Frontal cortex (tissue), 4 donors: ENCODE data around the gene IFT81. TPM values are rescaled to one million over a fixed set of nuclear protein-coding genes. Genes with fewer than 3 reads are reported as not detected.
"Not testable (repeated sequence)": the region's sequence is repeated elsewhere in the genome, so short reads cannot be mapped to it uniquely, and the experiment has no call there.

Experiments used
- DNase-seq, 2 donors: peaks; one replicate each; pipeline ENCODE4 v3.0.0; 2012; ENCODE audit warnings: low spot score in 2 of 2
- FAIRE-seq: peaks from 2 replicates; lab custom pipeline; 2012; peaks lifted over from hg19 to GRCh38; lab: Jason Lieb, UNC
- total RNA-seq: library from RNA; depleted of rRNA; stranded (reverse); fragments of >200 nt; gene quantifications from one replicate; pipeline ENCODE4 v1.2.3, GENCODE V29; 2014
- donor health status: control.
- donor health status: control.
- donor health status: control.

Gene IFT81
- total RNA-seq, 1 donor from 2014 or later, result 118 TPM

DNA sequence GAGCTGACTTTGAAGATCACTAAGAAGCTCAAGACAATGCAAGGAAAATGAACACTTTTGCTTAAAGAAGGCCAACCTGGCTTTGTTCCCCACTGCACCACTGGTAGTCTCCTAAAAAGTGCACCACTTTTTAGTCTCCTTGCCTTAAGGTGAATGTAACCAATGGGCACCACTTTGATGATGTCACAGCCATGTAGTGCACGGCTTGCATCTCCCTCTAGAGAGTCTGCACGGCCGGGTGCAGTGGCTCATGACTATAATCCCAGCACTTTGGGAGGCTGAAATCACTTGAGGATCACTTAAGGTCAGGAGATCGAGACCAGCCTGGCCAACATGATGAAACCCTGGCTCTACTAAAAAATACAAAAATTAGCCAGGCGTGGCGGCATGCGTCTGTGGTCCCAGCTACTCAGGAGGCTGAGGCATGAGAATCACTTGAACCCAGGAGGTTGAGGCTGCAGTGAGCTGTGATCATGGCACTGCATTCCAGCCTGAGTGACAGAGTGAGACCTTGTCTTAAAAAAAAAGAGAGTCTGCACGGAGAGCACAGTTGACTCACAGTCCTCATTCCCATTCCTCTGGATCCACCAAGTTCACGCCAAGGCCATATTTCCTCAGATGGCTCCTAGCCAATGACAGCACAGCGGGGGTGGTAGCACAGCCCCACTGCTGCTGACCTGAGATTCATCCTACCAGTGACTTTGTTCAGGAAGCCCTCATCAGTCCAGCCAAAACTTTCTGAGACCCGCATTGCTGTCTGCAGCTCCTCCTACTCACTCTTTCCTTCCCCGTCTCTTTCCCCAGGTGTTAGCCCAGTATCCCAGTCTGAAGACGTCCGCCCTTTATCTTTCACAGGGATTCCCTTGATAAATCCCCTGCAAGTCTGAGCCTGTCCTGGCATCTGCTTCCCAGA, 16.5 kb upstream of the IFT81 start:
- no peak for FAIRE-seq

GRCh38 chr12:110108309-110109036, 15.7 kb upstream of the IFT81 start:
- FAIRE-seq (no peak), DNase-seq (no peak)

More for the DNA sequence above, 16.5 kb upstream of the IFT81 start:
- DNase-seq, result no peak

- DNase-seq, result no peak
- no peak for FAIRE-seq
Observed at GRCh38 chr12:110109037-110109836, 14.9 kb upstream of the IFT81 start.

GRCh38 chr12:110109837-110110535, 14.2 kb upstream of the IFT81 start:
- DNase-seq (no peak), FAIRE-seq (no peak)

- DNase-seq (no peak), FAIRE-seq (no peak)
Observed at GRCh38 chr12:110111476-110112334, 12.5 kb upstream of the IFT81 start.

DNA sequence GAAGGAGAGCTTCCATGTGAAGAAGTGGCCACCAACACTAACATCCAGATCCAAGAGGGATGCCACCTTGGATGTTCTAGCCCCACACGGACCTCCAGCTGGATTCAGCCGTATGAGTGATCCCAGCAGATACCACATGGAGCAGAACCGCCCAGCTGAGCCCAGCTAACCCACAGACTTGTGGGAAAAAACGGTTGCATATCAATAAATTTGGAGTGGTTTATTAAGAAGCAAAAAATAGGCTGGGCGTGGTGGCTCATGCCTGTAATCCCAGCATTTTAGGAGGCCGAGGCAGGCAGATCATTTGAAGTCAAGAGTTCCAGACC, 11.9 kb upstream of the IFT81 start:
- FAIRE-seq (no peak), DNase-seq (no peak)

DNA sequence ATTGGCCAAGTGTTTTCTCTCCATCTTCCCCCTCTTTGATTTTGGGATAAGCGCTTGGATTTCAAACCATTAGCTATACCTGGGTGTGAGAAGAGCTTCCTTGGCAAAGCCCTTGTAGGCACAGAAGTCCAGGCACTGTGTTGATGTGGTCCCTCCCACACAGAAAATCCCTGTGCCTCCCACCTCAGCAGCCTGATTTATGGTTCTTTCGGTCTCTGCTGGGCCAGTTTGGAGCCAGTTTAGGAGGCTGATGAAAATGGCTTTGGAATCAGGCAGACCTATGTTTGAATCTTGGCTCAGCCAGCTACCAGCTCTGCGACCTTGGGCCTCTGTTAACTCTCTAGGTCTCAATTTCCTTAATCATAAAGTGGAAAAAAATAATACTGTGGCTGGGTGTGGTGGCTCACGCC, 9.6 kb upstream of the IFT81 start:
- DNase-seq (no peak), FAIRE-seq (no peak)

DNA sequence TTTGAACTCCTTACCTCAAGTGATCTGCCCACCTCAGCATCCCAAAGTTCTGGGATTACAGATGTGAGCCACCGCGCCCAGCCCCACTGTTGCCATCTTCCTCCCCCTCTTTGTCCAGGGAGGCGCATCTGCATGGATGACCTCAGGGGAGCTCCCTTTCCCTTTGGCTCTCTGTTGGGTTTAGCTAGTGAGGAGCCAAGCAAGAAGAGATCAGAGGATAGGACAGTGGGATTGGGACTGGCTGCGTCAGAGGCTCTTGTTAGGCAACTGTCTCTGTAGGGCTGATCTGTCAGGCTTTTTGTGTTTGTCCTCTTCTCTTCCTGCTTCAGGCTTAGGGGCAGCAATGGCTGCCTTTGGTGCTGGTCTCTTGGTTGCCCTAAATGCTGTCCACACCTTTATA, 8.5 kb upstream of the IFT81 start:
- no peak for FAIRE-seq
- no peak for DNase-seq

- DNase-seq, result no peak
- FAIRE-seq, result no peak
Observed at GRCh38 chr12:110116623-110117022, 7.5 kb upstream of the IFT81 start.

DNA sequence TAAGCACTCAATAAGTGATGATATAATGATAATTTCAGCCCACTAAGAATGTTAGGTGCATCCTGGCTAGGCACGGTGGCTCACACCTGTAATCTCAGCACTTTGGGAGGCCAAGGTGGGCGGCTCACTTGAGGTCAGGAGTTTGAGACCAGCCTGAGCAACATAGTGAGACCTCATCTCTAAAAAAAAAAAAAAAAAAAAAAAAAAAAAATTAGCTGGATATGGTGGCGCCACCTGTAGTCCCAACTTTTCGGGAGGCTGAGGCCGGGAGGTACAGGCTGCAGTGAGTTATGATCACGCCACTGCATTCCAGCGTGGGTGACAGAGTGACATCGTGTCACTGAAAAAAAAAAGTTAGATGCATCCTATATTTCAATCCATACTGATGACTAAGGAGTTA, 6.9 kb upstream of the IFT81 start:
- not testable (repeated sequence) for FAIRE-seq, DNase-seq

DNA sequence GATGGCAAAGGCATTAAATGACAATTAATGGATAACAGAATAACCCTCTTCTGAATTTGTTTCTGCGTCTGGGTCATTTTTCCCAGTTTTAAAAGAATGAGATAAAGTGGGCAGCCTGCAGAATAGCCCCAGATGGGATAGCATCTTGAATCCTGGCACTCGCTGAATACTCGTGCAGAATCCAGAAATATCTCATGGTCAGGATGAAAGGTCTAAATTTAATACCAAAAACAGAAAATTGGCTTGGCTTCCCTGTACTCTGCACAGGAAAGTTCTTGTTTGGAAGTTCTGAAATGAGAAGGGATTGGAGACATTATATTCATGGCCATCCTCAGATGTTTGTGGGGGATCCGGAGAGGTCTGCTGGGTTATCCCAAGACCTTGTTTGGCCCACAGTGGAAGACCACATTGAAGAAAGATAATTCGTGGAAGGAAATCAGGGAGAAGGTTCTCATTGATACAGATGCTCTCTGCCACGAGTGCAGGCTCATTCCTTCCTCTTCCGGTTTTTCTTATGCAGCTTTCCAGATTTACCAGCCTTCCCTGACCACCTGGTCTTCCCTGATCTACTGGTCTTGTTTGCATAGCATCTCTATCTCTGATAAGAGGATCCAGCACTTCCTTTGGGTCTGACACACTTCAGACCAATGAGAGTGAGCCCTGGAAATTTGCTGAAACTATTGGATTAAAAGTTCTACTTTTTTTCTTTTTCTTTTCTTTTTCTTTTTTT, 6.0 kb upstream of the IFT81 start:
- no peak for FAIRE-seq
- no peak for DNase-seq

- no peak for DNase-seq
- no peak for FAIRE-seq
Observed at GRCh38 chr12:110122929-110123328, 1.2 kb upstream of the IFT81 start.

GRCh38 chr12:110123919-110124268, 263 bp upstream of the IFT81 start:
- DNase-seq, result no peak
- FAIRE-seq, result no peak

- no peak for DNase-seq
- no peak for FAIRE-seq
Observed at GRCh38 chr12:110126557-110126956, 2.4 kb downstream of the IFT81 start.

DNA sequence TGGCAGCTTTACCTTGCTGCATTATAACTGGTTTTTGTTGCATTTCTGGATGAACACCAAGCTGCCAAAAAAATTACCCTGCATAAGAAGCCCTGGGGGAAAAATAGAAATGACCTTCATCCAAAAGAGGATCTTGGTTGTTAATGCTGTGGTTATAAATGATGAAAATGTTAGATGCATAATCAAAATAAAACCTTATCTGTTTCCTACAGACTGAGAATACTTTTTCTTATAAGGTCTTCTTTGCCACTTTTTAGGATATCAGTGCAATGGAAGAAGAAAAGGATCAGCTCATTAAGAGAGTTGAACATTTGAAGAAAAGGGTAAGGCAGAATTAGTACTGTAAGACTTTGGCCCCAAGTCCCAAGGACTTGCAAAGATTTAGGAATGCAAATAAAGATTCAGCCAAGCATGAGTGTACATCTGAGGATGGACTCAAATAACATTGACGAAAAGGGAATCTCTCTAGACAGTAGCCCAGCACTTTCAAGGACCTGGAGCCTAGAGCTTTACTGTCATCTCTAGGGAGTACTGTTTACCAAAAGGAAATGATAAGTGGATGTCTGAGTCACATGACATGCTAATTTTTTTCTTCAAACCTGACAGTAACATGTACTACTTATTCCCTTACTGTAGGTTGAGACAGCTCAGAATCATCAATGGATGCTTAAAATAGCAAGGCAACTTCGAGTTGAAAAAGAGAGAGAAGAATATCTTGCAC, 10.7 kb downstream of the IFT81 start:
- FAIRE-seq (no peak), DNase-seq (no peak)

DNA sequence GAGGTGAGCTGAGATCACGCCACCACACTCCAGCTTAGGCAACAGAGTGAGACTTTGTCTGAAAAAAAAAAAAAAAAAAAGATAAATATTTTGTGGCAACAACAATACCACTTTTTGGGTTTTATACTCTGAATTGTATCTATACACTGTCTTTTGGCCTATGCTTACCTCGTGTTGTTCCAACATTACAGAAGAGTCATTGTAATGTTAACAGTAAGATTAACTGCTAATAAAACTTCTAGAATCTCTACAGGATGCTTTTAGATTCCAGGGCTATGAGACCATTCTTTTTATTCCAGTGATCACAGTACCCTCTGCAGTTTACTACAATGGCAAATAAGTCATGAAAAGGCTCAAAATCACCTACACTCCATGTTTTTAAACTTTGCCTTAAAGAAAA, 11.6 kb downstream of the IFT81 start:
- FAIRE-seq, result no peak
- no peak for DNase-seq

DNA sequence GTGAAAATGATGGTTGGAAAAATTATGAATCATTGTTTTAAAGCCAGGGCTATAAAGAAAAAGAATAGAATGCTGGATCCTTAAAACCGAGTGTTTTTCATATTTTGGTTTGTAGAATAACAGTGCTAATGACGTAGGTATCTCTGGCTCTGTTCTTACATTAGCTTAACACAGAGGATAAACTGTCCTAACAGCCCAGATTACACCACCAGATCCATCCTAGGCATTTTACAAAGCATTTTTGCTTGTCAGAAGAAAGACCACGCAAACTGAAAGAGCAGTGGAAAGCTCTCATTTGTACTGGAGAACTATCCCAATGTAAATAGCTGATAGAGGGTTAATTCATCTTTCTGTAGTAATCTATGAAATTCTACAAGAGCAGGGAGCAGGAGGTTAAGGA, 13.6 kb downstream of the IFT81 start:
- DNase-seq (no peak), FAIRE-seq (no peak)

- FAIRE-seq, result no peak
Observed at GRCh38 chr12:110141389-110141788, 17.2 kb downstream of the IFT81 start.

More at GRCh38 chr12:110141389-110141788, 17.2 kb downstream of the IFT81 start:
- DNase-seq, result no peak
